RWPE2 (cell line): ENCODE data around the gene PTPRN2.

Source experiments
- ATAC-seq: fragments of 200-7000 bp; cut with Tn5 transposase; 3 replicates; pipeline ENCODE4 v1.9.1; 2021; ENCODE audit warnings: low read depth
- DNase-seq: peaks from one replicate; pipeline ENCODE4 v3.0.0-alpha.2; 2020; ENCODE audit warnings: low spot score
- H3K27ac ChIP-seq: fragments of 450-650 bp; 2 replicates; pipeline ENCODE4 v1.5.1; 2017; ENCODE audit warnings: mild to moderate bottlenecking; ENCODE audit not compliant: poor library complexity, severe bottlenecking
- H3K27me3 ChIP-seq: fragments of 250-450 bp; sonication (Bioruptor Pico); 2 replicates; pipeline ENCODE4 v1.5.1; 2021; ENCODE audit warnings: mild to moderate bottlenecking, moderate library complexity; ENCODE audit not compliant: insufficient read depth, poor library complexity, severe bottlenecking
- H3K36me3 ChIP-seq: fragments of 250-450 bp; sonication (Bioruptor Pico); 2 replicates; pipeline ENCODE4 v1.5.1; 2020; ENCODE audit warnings: low read depth, mild to moderate bottlenecking, moderate library complexity
- H3K4me1 ChIP-seq: fragments of 250-450 bp; sonication (Bioruptor Pico); 2 replicates; pipeline ENCODE4 v1.5.1; 2021; ENCODE audit warnings: mild to moderate bottlenecking, moderate library complexity; ENCODE audit not compliant: insufficient read depth, poor library complexity, severe bottlenecking
- H3K4me3 ChIP-seq: fragments of 250-450 bp; sonication (Bioruptor Pico); 2 replicates; pipeline ENCODE4 v1.5.1; 2021; ENCODE audit warnings: mild to moderate bottlenecking, moderate library complexity; ENCODE audit not compliant: severe bottlenecking
- H3K9me3 ChIP-seq: fragments of 250-450 bp; sonication (Bioruptor Pico); 2 replicates; pipeline ENCODE4 v1.5.1; 2021; ENCODE audit warnings: mild to moderate bottlenecking, moderate library complexity; ENCODE audit not compliant: severe bottlenecking
- CTCF ChIP-seq: fragments of 450-650 bp; IDR thresholded peaks from one replicate; pipeline ENCODE4 v1.5.1; 2017; ENCODE audit warnings: mild to moderate bottlenecking, moderate library complexity; ENCODE audit not compliant: poor library complexity, severe bottlenecking

PTPRN2 gene

GRCh38 chr7:157616931-157617330 lies 970.7 kb downstream of the PTPRN2 start:
- H3K9me3 ChIP-seq = no peaks in the 10 kb centered on the region
- DNase-seq = no peak
- no peak overlapping the region for H3K4me3 ChIP-seq
- no peaks in the 10 kb centered on the region for H3K4me1 ChIP-seq
- no peak for ATAC-seq
- no peaks in the 10 kb centered on the region for H3K36me3 ChIP-seq
- H3K27me3 ChIP-seq = peaks cover 13% of the 10 kb centered on the region
- no peak for TF ChIP-seq CTCF
- no peak overlapping the region for H3K27ac ChIP-seq

- TF ChIP-seq CTCF = no peak
- no peak overlapping the region for H3K4me3 ChIP-seq
- H3K9me3 ChIP-seq = no peaks in the 10 kb centered on the region
- peaks cover 13% of the 10 kb centered on the region for H3K27me3 ChIP-seq
- no peak overlapping the region for H3K27ac ChIP-seq
- H3K36me3 ChIP-seq = no peaks in the 10 kb centered on the region
- no peak for DNase-seq
- no peak for ATAC-seq
- H3K4me1 ChIP-seq = no peaks in the 10 kb centered on the region
Measured at GRCh38 chr7:157616426-157616825, 971.2 kb downstream of the PTPRN2 start.

- H3K9me3 ChIP-seq = peaks cover 2% of the 10 kb centered on the region
- H3K27ac ChIP-seq = no peak overlapping the region
- no peaks in the 10 kb centered on the region for H3K36me3 ChIP-seq
- DNase-seq (no peak), ATAC-seq (no peak)
- no peak overlapping the region for H3K4me3 ChIP-seq
- no peaks in the 10 kb centered on the region for H3K4me1 ChIP-seq
- no peak for TF ChIP-seq CTCF
- H3K27me3 ChIP-seq = peaks cover 13% of the 10 kb centered on the region
Measured at GRCh38 chr7:157615852-157616251, 971.8 kb downstream of the PTPRN2 start.

- H3K9me3 ChIP-seq = peaks cover 2% of the 10 kb centered on the region
- ATAC-seq = no peak
- DNase-seq = no peak
- no peaks in the 10 kb centered on the region for H3K36me3 ChIP-seq
- no peak for TF ChIP-seq CTCF
- no peak overlapping the region for H3K27ac ChIP-seq
- no peak overlapping the region for H3K4me3 ChIP-seq
- no peaks in the 10 kb centered on the region for H3K4me1 ChIP-seq
- H3K27me3 ChIP-seq = peaks cover 13% of the 10 kb centered on the region
Measured at GRCh38 chr7:157615101-157615817, 972.4 kb downstream of the PTPRN2 start.

- Histone ChIP-seq H3K36me3 (no peaks in the 10 kb centered on the region), H3K9me3 (peaks cover 2% of the 10 kb centered on the region), H3K27me3 (peaks cover 13% of the 10 kb centered on the region), H3K4me1 (no peaks in the 10 kb centered on the region), H3K27ac (no peak overlapping the region), H3K4me3 (no peak overlapping the region)
- TF ChIP-seq CTCF = no peak
- DNase-seq (no peak), ATAC-seq (no peak)
Measured at GRCh38 chr7:157614457-157615020, 973.1 kb downstream of the PTPRN2 start.
